22Rv1 (cell line): ENCODE data around the gene CCL18.
"Not testable (repeated sequence)": the region's sequence is repeated elsewhere in the genome, so short reads cannot be mapped to it uniquely, and the experiment has no call there.

Source experiments
- ZFX ChIP-seq: fragments of 450-650 bp; IDR thresholded peaks from 2 replicates; pipeline ENCODE4 v1.6.1; 2017; ENCODE audit warnings: antibody characterized with exemption, borderline replicate concordance
- TF ChIP-seq, protein P1 (sequence below): fragments of 450-650 bp; IDR thresholded peaks from 2 replicates; pipeline ENCODE4 v1.5.1; 2017; ENCODE audit warnings: mild to moderate bottlenecking

DNA sequence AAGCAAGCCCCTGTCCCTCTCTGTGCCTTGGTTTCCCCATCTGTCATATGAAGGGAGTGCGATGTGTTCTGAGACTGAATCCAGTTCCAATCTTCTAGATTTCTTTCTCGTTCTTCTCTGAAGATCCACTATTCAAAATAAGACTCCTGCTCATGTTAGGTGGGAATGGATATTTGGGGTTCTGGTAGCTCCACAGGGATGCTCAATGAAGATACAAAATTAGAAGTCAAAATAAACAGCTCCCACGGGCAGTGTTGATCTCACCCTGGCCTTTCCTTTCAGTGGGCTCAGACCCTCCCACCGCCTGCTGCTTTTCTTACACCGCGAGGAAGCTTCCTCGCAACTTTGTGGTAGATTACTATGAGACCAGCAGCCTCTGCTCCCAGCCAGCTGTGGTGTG lies 40.2 kb downstream of the CCL18 start:
- TF ChIP-seq, protein P1, sequence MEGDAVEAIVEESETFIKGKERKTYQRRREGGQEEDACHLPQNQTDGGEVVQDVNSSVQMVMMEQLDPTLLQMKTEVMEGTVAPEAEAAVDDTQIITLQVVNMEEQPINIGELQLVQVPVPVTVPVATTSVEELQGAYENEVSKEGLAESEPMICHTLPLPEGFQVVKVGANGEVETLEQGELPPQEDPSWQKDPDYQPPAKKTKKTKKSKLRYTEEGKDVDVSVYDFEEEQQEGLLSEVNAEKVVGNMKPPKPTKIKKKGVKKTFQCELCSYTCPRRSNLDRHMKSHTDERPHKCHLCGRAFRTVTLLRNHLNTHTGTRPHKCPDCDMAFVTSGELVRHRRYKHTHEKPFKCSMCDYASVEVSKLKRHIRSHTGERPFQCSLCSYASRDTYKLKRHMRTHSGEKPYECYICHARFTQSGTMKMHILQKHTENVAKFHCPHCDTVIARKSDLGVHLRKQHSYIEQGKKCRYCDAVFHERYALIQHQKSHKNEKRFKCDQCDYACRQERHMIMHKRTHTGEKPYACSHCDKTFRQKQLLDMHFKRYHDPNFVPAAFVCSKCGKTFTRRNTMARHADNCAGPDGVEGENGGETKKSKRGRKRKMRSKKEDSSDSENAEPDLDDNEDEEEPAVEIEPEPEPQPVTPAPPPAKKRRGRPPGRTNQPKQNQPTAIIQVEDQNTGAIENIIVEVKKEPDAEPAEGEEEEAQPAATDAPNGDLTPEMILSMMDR, result not testable (repeated sequence)
- not testable (repeated sequence) for TF ChIP-seq ZFX
